Renal cortical epithelial cell (primary cell): ENCODE data around the gene TMEM144. TPM values are rescaled to one million over a fixed set of nuclear protein-coding genes. Genes with fewer than 3 reads are reported as not detected.
A peak's percentile ranks its signal among the peaks of the same experiment; 100 is the strongest.

Experiments used
- DNase-seq: peaks from one replicate; pipeline ENCODE4 v3.0.0-alpha.2; 2011; ENCODE audit warnings: low read depth
- total RNA-seq: library from RNA; depleted of rRNA; stranded (reverse); fragments of >200 nt; gene quantifications from 2 replicates; pipeline ENCODE4 v1.2.3, GENCODE V29; 2014

Gene TMEM144
- total RNA-seq = 8.5 and 12.9 TPM in 2 replicates

- DNase-seq = peak; percentile 88
These were observed at the start of gene TMEM144 for GRCh38 chr4:158209825-158210807. Gene TMEM144, plus strand, starts transcription at chr4:158210486. Its CDS starts 2,182 bp downstream, at chr4:158212668.

DNA sequence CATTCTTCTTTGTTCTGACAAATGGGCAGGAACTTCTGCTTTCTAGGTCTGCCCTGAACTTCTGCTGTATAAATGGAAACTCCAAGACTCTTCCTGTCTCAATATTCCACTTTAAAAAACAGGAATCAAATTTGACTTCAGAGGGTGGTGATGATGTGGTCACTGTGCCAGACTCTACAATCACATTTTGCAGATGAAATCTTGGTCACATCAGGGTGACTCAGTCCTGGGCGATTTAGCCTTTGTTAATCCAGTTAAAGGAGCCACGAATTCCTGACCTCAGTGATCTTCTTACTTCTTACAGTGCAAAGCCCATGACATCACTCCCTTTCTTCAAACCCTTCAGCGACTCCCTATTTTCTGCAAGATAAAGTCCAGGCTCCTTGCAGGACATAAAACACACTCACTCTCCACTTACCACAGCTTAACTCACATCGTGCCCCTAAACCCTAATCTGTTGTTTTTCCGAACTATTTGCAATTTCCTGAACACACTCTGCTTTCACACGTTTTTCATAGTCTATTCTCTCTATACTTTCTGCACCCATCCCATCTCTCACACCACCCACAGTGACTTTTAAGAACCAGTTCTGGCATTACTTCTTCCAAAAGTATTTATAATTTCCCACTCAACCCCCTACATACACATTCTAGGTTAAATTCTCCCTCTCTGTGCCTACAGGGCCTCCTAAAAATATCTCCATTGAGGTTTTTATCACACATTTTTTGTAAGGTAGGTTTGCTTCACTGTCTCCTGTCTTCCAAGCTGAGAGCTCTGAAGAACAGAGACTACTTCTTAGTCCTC lies 48.5 kb upstream of the TMEM144 start:
- DNase-seq = peak; percentile 94

GRCh38 chr4:158162631-158163030 lies 47.7 kb upstream of the TMEM144 start:
- DNase-seq = peak; percentile 80

DNA sequence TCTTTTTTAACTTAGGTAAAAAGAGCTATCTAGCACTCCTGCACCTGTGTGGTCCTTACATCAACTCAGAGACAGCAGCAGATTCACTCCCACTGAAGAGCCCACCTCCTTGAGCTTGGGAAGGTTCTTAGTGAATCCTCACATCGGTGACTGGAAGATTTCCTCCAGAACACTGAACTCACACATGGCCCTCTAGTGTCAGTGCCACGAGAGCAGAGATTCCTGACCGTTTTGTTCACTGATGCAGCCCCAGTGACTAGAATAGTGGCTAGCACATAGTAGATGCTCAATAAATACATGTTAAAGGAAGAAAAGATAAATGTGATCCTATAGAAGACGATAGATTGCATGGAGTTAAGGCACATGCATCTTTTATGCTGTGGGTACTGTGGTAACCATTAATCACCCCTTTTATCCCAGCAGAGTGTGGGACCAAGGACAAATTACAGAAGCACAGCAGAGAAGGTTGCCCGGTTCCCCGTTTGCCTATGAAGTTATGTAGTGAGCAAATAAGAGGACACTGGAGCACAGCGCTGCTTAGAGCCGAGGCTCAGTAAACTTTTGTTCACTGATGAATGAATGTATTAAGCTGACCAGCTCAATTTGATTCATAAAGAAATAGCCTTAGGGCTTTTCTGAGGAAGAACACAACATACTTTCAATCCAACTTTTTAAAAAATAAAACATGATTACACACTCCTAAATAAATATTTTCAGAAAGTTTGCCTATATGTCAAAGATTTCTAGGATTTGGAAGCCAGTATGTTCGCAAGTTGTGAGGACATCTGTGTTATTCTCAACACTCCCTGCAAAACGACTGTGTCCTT lies 46.1 kb upstream of the TMEM144 start:
- no peak for DNase-seq

- DNase-seq = no peak
These were observed 45.5 kb upstream of the TMEM144 start for GRCh38 chr4:158164768-158165213.

- DNase-seq = no peak
These were observed 43.6 kb upstream of the TMEM144 start for GRCh38 chr4:158166701-158167100.

GRCh38 chr4:158168606-158169005 lies 41.7 kb upstream of the TMEM144 start:
- DNase-seq = no peak

- no peak for DNase-seq
These were observed 40.8 kb upstream of the TMEM144 start for GRCh38 chr4:158169506-158169905.

DNA sequence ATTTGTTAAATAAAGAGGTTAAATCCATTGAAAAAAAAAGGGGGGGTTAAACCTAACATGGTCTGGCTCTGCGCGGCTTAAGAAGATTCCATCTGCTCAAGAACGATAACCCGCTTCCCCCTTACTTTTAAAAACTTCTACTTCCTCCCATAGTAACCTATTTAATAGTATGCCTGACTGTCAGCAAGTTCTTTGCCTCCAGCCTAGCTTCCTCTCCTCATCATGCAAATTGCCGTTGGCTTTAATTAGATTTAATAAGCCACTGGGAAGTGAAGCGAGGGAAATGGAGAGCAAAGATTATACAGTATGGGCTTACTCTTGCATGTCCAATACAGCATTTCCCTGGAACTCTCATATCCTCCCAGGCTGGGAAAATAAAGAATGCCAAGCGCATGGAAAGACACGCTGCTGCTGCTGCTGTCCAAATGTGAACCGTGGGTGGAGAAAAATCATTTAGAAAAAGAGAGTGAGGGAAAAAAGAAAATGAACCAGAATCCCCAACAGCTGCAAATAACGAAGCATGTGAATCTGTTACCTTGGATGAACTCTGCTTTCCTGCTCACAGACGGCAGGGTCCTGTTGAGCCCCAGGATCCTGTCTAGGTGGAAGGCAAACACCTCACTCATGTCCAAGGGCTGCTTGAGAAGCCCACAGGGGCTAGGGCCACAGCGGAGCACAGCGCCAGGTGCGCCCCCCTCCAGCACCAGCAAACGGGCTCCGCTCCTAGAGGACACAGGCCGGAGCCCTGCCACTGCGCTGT lies 40.2 kb upstream of the TMEM144 start:
- DNase-seq = peak; percentile 18

DNA sequence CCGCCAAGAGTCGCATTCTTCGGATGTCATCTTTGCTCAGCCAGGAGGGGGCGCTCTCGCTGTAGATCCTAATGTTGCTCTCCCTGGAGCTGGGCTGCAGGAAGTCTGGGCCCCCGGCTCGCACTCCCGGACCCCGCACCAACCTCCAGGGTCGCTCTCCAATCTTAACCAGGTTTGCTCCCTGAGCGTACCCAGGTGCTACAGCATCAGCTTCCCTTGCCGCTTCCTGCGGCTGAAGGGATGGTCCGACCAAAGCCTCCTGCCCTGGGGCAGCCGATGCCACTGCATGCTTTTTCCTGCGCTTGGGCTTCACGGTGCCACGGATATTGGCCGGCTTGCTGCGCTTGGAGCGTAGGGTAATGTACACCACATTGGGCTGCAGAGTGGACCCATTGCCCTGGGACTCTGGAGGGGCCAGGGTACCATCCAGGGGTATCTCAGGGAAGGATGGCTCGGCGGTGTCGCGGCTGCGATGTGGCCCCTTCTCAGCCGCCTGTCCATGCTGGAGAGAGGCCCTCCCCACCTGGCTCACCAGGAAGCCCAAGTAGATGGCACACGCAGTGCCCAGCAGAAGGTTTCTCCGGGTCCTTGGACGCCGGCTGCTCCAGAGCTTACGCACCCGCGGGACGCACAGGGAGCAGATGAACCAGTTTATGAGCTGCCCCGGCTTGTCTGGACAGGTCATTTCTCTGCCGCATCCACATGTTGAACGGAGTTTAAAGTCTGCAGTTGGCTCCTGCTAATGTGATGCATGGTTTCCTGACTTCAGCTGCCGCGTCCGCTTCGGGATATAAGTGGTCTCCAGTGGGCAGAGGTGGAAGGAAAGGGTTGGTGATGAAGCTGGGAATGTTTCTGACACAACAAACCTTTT lies 39.4 kb upstream of the TMEM144 start:
- no peak for DNase-seq

GRCh38 chr4:158172261-158173258 lies 37.7 kb upstream of the TMEM144 start, which contains the start of gene GASK1B:
Gene GASK1B, minus strand, starts transcription at chr4:158173025. Its CDS starts 1,650 bp downstream, at chr4:158171375.
- DNase-seq = peak; percentile 70

DNA sequence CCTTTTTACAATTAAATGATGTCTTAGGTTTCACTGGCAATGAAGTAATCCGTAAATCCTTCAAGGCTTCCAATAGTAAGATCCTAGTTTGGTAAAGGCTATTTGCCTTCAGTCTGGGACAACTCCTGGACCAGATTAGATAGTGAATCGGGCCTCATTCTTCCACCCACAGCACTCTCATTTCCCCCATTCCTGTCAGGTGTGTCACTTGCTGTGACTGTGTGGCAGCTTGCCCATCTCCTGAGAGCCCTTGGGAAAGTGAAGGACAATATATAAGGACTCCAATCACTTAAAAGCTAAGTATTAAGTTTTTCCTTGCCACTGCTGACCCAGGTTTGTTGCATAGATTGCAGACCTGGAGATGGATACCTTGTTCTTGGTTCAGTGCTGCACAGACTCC lies 34.2 kb upstream of the TMEM144 start:
- DNase-seq = peak; percentile 43

GRCh38 chr4:158176776-158177175 lies 33.5 kb upstream of the TMEM144 start:
- DNase-seq = peak; percentile 12

DNA sequence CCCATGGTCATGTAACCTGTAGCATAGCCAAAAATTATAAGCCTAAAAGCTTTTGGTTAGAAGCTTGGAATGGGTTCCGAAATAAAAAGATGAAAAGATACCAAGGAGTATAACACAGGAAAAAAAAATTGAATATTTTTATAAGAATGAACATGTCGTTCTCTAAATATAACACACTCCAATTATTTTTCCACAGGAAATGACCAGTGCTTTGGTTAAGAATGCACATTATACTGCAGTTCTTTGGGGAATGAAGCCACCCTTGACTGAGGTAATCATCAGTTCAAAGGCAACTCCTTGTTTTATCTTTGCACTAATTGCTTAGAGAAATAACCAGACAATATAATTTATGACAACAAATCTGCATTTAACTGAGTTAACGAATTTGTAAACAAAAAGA lies 30.8 kb upstream of the TMEM144 start:
- no peak for DNase-seq

- DNase-seq = no peak
These were observed 28.4 kb upstream of the TMEM144 start for GRCh38 chr4:158181906-158182305.

- no peak for DNase-seq
These were observed 27.6 kb upstream of the TMEM144 start for GRCh38 chr4:158182736-158183135.

GRCh38 chr4:158186815-158187214 lies 23.5 kb upstream of the TMEM144 start:
- DNase-seq = no peak

- DNase-seq = no peak
These were observed 20.9 kb upstream of the TMEM144 start for GRCh38 chr4:158189422-158189821.
